ENCODE measurements around the gene ITGA5.

DNA sequence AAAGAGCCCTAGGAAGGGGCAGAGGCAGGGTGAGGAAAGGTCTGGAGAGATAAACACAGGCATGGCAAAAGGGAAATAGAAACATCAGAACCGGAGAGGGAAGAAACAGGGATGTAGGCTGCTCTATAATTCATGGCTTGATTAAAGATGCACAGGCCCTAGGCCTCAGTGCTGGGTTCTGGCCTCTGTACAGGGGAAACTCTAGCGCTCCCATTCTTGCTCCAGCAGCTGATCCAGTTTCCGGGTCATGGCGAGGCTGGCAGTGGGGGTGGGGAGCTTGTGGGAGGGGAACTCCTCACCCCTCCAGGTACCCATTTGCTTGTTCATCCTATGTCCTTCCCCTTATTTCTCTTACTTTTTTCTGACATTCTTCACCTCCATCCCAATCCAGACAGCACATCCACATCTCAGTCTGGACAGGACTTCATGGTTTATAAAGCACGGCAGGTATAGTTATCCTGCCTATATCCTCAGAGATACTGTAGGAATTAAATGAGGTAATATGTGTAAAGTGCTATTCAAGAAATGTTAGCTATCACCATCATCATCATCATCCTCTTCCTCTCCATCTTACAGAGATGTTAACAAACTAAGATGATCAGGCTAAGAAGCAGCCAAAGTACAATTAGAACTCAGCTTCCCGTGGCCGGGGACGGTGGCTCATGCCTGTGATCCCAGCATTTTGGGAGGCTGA, 46.8 kb downstream of the ITGA5 start:
- TF ChIP-seq CTCF (optimal IDR thresholded peaks at IDR 0.05 in 1 of 3, IDR thresholded peaks at IDR 0.05 in 1 of 3, conservative IDR thresholded peaks at IDR 0.05 in 1 of 3; ENCODE audit: extremely low read depth in 1 of 3, insufficient read depth in 2 of 3, low read length in 3 of 3), result no peak
- TF ChIP-seq EZH2 (IDR thresholded peaks at IDR 0.05; ENCODE audit: low read length), result no peak
